ENCODE measurements around the gene TMEM165.

DNA sequence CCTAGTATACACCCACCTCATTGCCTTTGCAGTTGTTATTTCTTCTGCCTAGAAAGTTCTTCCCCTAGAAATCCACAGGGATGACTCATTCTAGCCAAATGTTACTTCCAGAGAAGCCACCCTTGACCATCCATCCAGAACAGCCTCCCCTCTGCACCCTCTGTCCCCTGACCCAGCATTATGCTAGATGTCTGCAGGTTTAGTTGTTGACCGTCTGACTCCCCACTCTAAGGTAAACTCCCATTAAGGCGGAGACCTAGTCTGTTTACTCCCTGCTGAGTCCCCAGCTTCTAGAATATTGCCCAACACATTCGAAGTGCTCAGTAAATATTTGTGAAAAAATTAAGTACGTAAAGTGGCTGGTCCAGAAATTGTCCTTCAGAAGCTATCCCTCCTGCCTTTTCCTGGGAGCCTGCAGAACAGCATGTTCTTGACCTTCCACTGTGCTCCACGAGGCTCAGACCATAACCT, 38.7 kb upstream of the TMEM165 start:
- no peak for TF ChIP-seq POLR2AphosphoS5 (IDR thresholded peaks at IDR 0.05)
- TF ChIP-seq, protein P1, sequence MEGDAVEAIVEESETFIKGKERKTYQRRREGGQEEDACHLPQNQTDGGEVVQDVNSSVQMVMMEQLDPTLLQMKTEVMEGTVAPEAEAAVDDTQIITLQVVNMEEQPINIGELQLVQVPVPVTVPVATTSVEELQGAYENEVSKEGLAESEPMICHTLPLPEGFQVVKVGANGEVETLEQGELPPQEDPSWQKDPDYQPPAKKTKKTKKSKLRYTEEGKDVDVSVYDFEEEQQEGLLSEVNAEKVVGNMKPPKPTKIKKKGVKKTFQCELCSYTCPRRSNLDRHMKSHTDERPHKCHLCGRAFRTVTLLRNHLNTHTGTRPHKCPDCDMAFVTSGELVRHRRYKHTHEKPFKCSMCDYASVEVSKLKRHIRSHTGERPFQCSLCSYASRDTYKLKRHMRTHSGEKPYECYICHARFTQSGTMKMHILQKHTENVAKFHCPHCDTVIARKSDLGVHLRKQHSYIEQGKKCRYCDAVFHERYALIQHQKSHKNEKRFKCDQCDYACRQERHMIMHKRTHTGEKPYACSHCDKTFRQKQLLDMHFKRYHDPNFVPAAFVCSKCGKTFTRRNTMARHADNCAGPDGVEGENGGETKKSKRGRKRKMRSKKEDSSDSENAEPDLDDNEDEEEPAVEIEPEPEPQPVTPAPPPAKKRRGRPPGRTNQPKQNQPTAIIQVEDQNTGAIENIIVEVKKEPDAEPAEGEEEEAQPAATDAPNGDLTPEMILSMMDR (IDR thresholded peaks at IDR 0.05 in 8 of 11, conservative IDR thresholded peaks at IDR 0.05 in 3 of 11) = no peak

Data from spleen (tissue), 7 donors.